HG02610 (cell line): ENCODE results near the gene CR1L.
A peak's percentile ranks its signal among the peaks of the same experiment; 100 is the strongest.
"Not testable (repeated sequence)": the region's sequence is repeated elsewhere in the genome, so short reads cannot be mapped to it uniquely, and the experiment has no call there.

Experiments
- ATAC-seq: cut with Tn5 transposase; IDR thresholded peaks from one replicate; pipeline ENCODE4 v1.9.1; 2021; ENCODE audit warnings: mild to moderate bottlenecking, moderate library complexity; ENCODE audit not compliant: unreplicated experiment

The CR1L gene

DNA sequence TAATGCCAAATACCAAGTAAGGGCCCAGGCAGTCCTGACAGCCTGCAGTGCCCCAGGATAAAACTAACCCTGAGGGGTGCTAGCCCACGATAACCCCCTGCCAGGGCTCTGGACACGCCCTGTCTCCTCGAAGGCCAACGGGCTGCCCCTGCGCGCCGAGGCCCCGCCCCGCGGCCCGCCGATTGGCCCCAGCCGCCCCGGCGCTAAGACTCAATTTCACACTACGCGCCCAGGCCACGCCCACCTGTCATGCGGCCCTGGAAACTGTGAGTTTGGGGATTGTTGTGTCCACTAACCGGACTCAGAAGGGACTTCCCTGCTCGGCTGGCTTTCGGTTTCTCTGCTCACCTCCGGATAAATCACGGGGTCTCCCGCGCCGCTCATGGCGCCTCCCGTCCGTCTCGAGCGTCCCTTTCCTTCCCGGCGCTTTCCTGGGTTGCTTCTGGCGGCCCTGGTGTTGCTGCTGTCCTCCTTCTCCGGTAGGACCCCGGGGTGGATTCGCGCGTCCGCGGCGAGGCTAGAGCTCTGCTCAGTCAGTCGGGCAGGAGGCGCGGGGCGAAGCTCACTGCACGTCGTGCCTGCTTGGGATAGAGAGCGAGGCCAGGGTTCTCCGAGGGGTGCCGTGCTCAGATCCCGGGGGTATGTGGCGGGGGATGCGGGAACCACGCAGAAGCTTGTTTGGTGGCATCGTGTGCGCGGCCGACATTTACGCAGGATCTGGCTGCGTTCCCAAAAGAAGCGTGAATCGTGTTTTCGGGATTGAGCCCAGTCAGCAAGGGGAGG is at the start of gene CR1L:
Gene CR1L, plus strand, starts transcription at position 282 of the 783 bp plus-strand sequence. Its CDS starts 101 bp downstream, at position 383.
- peak; percentile 98 for ATAC-seq

DNA sequence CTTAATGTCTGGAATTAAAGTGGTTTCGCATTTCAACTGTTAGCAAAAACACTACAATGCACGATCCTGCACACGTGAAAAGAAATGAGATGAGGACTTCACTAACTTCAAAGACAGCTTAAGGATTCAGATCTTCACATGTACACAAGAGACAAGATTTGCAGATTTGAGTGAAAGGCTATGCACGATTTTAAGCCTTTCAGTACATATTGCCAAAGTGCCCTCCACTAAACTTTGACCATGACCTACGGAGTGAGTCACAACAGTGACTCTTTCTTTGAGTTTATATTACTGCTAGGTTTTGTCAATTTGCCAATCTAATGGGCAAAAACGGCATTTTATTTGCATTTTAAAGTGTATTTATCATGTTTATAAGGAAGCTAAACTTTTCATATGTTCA is 41.2 kb upstream of the CR1L start:
- ATAC-seq = no peak

DNA sequence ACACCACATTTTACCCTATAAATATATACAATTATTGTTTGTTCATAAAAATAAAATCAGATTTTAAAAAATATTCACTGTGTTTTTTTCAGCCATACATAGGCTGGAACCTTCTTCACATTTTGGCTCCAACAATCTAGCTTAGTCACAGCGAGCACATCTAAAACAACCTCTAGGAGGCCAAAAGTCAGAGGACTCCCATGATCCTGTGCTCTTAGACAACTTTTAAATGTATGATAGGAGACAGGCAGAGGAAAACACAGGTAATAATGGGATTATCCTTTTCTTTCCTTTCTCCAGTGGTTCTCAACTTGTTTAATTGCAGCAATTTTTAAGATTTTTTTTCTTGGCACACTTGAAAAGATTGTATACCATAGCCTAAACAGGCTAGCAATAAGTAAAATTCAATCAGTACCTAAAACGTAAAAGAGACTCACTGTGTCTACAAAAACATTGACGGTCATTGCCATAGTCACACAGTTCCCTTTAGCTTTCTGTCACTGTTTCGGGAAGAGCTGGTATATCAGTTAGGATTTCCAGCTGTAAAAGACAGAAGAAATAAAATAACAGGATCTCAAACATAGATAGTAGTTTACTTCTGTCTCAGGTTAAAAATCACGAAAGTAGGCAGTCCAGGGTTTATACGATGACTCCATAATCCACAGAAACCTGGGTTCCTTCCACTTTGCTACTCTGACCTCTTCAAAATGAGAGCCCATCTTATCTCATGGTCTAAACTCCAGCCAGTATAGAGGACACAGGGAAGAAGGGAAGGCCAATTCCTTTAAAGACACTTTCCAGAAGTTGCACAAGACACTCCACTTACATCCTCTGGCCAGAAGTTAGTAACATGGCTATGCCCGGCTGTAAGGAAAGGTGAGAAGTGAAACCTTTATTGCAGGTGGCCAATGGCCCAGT is 39.2 kb upstream of the CR1L start:
- ATAC-seq = no peak

DNA sequence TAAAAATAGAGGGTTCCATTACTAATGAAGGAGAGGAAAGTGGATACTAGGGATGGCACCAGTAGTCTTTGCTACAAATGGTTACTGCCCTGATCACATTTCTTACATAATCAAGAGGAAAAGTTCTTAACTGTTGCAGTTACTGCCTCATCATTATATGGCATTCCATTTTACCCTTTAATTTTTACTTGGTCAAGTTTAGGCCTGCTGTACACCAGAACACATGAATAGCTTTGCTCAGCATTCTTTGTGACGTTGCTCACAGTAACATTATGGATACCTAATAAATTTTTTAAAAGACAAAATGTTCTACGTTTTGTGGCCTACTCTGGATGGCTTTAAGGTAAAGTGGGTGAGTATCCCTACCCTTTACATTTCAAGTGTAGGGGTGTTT is 38.6 kb upstream of the CR1L start:
- ATAC-seq = no peak

DNA sequence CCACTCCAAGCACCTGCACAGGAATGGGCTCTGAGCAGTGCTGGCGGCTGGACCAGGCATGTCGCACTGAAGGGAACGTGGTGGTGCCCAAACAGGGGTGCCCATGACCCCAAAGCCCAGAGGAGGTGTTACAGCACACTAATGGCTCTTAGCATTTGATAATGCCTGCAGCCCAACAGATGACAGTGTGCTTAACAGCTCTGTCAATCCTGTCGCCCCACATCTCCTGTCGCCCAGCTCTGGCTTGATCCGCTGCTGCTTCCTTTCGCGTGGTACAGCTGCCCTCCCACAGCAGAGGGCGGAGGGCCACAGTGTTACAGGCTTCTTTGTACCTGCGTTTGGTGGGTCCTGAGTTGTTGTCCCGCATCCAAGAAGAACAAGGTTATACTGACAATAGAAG is 32.2 kb upstream of the CR1L start:
- no peak for ATAC-seq

DNA sequence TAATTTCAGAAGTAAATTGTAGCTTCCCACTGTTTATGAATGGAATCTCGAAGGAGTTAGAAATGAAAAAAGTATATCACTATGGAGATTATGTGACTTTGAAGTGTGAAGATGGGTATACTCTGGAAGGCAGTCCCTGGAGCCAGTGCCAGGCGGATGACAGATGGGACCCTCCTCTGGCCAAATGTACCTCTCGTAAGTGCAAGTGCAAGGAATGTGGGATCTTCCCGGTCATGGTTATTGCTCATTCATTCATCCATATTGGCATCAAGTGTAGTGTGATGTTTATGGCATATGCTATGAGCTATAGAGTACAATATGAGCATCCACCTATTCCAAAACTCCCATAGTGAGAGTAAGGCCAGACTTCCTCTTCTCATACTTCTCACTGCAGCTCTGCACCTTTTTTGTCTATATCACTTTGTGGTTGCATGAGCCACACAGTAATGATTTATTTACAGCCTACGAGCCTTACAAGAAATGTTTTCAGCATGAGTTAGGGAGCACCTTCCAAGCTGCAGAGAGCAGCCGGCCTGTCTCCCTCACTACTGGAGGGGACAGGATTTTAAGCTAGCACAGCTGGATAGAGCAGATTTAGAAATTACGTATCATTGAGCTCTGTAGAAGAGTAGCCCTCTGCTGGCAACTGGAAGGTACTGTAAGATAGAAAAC is 24.9 kb upstream of the CR1L start:
- peak; percentile 81 for ATAC-seq

DNA sequence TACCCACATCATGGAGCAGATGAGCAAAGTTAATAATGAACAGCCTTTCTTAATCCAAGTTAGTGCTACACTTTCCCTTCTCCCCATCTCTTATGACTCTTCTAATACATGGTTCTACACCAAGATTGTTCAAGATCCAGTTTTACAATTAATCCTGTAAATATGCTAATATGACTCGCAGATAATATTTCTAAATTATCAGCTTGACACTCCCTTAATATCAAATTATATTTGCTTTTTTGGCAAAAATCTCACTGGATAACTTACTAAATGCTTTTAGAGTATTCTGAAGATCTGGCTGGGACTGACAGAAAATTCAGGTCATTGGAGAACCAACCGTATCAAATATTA is 24.4 kb upstream of the CR1L start:
- ATAC-seq = no peak

DNA sequence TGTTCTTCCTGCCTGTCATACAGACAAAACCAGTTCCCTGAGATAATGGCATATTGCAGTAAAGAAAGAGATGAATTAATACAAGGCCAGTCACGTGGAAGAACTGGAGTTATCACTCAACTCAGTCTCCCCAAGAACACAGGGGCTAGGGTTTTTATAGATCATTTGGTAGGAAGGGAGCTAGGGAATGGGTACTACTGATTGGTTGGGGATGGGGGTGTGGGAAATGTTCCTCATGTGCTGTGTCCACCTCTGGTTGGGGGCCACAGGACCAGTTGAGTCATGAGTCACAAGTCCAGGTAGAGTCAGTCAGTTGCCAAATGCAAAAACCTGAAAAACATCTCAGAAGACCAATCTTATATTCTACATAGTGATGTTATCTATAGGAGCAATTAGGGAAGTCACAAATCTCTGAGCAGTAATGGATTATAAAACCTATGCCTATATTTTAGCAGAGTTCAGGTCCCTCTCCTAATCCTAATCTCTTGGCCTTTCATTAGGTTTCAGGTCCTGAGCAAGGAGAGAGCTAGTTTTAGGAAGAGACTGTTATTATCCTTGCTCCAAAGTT is 19.3 kb upstream of the CR1L start:
- not testable (repeated sequence) for ATAC-seq

DNA sequence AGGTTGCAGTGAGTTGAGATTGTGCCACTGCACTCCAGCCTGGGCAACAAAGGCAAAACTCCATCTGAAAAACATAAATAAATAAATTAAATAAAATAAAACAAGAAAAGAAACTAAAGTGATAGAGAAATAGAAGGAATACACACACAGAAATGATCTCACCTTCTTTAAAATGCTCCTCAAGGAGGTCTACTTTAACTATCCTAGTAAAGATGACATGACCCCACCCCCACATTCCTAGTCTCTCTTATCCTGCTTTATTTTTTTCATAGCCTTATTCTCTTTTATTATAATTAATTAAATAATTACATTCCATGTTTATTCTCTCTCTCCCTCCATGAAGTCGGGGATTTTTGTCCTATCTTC is 18.0 kb upstream of the CR1L start:
- ATAC-seq = no peak

DNA sequence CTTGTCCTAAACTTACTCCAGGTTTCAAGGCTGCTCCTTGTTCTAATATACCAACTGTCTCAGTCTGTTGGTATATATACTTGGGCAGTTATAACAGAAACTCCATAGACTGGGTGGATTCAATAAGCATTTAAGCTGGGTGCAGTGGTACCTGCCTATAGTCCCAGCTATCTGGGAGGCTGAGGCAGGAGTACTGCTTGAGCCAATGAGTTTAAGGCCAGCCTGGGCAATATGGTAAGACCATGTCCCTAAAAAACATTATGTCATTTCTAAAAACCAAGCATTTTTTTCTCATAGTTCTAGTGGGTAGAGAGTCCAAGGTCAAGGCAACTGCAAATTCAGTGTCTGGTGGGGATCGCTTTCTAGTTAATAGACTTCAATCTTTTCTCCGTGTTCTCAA is 17.4 kb upstream of the CR1L start:
- no peak for ATAC-seq

DNA sequence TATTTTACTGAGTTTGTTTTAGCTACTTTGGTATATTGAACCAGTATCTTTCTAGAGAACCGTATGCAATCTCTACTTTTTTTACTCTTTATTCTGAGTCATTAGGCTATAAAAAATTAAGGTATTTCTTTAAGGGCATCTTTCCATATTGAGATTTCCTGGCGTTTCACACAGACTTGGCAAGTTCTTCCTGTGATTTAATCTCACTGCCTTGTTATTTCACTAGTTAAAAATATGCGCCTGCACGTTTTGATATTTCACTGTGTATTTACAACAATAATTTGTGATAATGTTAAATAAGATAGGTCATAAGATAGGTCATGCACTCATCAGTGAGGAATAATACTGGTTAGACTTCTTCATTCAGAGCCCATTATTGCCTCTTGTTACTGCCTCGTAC is 16.2 kb upstream of the CR1L start:
- no peak for ATAC-seq

DNA sequence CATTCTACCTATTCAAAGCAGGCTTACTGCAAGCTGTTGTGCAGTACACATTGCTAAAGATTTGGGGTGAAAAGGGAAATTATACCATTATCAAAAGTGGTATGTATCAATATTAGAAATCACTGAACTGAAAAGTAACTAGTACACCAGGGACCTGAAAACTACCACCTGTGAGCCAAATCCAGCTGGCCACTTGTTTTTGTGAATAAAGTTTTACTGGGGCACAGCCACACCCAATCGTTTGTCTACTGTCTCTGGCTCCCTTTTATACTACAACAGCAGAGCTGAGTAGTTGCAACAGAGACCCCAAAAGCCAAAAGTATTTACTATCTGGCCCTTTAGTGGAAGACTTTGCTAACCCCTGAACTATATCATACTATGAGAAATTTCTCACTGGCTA is 13.8 kb upstream of the CR1L start:
- no peak for ATAC-seq

DNA sequence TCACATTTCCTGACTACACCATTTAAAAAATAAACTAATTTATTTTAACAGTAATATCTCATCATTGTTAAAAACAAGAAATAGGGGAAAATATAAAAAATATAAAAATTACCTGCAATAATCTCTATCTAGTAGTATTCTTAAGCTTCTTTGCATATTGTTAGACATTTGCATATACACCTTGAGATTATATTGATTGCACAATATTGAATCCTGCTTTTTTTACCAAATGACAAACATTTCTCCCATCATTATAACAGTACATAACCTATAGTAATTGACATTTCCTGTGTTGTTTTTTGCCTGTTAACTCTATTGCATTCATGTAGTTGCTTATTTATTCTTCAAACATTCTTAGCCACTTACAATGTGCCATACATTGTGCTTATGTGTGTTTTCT is 11.7 kb upstream of the CR1L start:
- no peak for ATAC-seq

DNA sequence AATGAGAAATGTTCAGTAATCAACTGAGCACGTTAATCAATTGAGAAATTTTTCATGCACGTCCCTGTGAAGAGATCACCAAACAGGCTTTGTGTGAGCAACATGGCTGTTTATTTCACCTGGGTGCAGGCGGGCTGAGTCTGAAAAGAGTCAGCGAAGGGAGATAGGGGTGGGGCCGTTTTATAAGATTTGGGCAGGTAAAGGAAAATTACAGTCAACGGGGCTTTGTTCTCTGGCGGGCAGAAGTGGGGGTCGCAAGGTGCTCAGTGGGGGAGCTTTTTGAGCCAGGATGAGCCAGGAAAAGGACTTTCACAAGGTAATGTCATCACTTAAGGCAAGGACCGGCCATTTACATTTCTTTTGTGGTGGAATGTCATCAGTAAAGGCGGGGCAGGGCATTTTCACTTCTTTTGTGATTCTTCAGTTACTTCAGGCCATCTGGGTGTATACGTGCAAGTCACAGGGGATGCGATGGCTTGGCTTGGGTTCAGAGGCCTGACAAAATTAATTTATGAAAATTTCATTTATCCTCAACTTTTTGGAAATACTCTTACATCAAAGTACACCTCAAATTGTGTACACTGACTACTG is 11.1 kb upstream of the CR1L start:
- not testable (repeated sequence) for ATAC-seq

DNA sequence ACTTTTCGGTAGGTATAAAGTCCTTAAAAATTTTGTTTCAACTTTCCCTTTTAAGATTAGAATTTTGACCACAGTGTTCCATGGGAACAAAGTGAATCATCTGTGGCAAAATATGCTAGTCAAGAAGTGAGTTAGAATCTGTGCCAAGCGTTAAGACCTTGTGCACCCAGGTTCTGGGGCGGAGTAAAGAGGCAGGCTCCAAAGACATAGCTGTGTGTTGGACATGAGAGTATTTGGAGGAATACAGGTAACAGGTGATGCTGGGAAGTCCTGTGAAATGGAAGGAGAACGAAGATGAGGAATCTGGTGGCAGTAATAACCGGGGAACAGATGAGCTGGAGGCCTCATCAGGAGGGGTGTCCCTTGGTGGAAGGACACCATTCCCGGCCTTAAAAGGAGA is 10.6 kb upstream of the CR1L start:
- ATAC-seq = not testable (repeated sequence)

DNA sequence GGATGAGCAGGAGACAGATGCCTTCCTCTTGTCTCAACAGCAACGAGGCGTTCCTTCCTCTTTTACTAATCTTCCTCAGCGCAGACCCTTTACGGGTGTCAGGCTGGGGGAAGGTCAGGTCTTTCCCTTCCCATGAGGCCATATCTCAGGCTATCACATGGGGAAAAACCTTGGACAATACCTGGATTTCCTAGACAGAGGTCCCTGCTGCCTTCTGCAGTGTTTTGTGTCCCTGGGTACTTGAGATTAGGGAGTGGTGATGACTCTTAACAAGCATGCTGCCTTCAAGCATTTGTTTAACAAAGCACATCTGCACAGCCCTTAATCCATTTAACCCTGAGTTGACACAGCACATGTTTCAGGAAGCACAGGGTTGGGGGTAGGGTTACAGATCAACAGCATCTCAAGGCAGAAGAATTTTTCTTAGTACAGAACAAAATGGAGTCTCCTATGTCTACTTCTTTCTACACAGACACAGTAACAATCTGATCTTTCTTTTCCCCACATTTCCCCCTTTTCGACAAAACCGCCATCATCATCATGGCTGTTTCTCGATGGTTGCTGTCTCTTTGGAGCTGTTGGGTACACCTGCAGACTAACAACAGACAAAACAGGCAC is 9.3 kb upstream of the CR1L start:
- not testable (repeated sequence) for ATAC-seq

DNA sequence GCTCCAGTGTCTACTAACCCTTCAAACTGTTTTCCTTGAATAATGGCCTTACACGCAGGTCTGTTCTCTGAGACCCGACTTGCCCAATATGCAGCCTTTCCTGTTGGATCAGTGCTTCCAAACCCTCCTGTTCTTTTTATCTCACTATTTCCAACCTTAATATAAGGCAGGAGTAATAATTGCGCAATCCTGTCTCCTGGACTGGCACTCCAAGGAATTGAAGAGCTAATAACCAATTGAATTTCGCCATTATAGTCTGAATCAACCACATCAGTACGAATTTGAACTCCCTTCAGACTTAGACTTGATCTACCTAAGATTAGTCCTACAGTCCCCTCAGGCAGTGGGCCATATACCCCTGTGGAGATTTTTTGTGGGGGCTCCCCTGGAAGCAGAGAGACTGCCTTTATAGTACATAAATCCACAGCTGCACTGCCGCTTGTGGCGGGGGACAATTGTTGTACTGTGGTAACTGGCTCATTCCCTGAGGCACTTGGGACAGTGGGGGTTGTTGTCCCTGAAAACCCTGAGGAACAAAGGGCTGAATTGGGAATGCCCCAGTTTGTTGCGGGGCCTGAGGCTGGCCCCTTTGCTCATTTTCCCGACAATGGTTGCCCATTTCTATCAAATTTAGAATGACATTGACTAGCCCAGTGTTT is 6.3 kb upstream of the CR1L start:
- ATAC-seq = not testable (repeated sequence)

DNA sequence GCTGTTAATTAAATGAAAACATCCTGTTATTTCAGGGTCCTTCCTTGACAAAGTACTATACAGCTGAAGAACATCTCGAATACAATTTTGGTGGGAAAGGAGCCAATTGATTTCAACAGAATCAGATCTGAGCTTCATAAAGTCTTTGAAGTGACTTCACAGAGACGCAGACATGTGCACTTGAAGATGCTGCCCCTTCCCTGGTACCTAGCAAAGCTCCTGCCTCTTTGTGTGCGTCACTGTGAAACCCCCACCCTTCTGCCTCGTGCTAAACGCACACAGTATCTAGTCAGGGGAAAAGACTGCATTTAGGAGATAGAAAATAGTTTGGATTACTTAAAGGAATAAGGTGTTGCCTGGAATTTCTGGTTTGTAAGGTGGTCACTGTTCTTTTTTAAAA is 5.6 kb upstream of the CR1L start:
- not testable (repeated sequence) for ATAC-seq

DNA sequence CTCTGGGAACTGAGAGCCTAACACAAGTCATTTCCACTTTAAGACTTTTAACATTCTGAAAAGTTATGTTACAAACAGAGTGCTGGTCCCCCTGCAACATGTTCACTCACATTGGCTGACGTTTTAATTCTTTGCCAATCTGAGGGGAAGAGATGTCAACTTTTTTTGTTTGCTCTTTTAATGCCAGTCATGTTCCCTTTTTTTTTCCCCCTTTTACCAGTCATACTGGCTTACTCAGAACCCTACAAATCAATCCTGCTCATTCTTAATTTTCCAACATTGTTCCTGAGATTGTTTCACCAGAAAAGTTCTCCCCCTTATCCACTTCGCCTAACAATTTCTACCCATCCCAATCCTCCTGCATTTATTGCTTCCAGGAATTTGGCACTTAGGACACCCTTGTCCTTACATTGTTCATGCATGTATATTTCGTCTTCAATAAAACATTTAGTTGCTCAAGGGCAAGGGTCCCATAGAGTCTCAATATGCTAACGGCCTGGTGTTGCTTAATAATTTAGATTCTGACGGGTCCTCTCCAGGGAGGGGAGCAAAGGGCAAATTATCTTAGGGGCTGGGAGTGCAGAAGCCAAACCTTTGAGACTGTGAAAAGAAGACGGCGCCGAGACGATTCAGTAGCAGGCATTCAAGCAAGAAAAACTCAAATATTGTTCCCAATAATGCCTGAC is 624 bp upstream of the CR1L start:
- ATAC-seq = no peak
